Measurements from ENCODE around the gene KMT2A.

The KMT2A gene

GRCh38 chr11:118434123-118434552 lies 2.2 kb upstream of the KMT2A start:
- Histone ChIP-seq H3K4me1 (ENCODE audit: control insufficient read depth in 5 of 5, insufficient read depth in 5 of 5, low read length in 5 of 5) (peaks cover 0 to 46% (median 42%) of the 10 kb centered on the region in 5 donors), H3K9ac (ENCODE audit: low read length in 5 of 5) (peak overlapping the region in 3 of 5 donors; percentile 53 to 77 (median 64)), H3K36me3 (ENCODE audit: control insufficient read depth in 5 of 5, insufficient read depth in 5 of 5, low read length in 5 of 5) (no peaks in the 10 kb centered on the region), H3K27ac (ENCODE audit: low read depth, low read length) (no peak overlapping the region), H3K27me3 (ENCODE audit: control insufficient read depth in 5 of 5, insufficient read depth in 4 of 5, low read length in 5 of 5) (no peaks in the 10 kb centered on the region), H3K9me3 (ENCODE audit: control insufficient read depth in 5 of 5, low read length in 5 of 5) (no peaks in the 10 kb centered on the region), H3K4me3 (ENCODE audit: low read depth in 1 of 5, low read length in 5 of 5) (peak overlapping the region; percentile 70 to 95 (median 76))

- Histone ChIP-seq H3K36me3 (ENCODE audit: control insufficient read depth in 5 of 5, insufficient read depth in 5 of 5, low read length in 5 of 5) (no peaks in the 10 kb centered on the region), H3K4me3 (ENCODE audit: low read depth in 1 of 5, low read length in 5 of 5) (peak overlapping the region; percentile 70 to 95 (median 76)), H3K9ac (ENCODE audit: low read length in 5 of 5) (peak overlapping the region; percentile 35 to 77 (median 63)), H3K27me3 (ENCODE audit: control insufficient read depth in 5 of 5, insufficient read depth in 4 of 5, low read length in 5 of 5) (no peaks in the 10 kb centered on the region), H3K4me1 (ENCODE audit: control insufficient read depth in 5 of 5, insufficient read depth in 5 of 5, low read length in 5 of 5) (peaks cover 0 to 51% (median 46%) of the 10 kb centered on the region in 5 donors), H3K27ac (ENCODE audit: low read depth, low read length) (peak overlapping the region; percentile 74), H3K9me3 (ENCODE audit: control insufficient read depth in 5 of 5, low read length in 5 of 5) (no peaks in the 10 kb centered on the region)
Measured at GRCh38 chr11:118434553-118435289, 1.6 kb upstream of the KMT2A start.

GRCh38 chr11:118435290-118435892 lies 901 bp upstream of the KMT2A start:
- Histone ChIP-seq H3K36me3 (ENCODE audit: control insufficient read depth in 5 of 5, insufficient read depth in 5 of 5, low read length in 5 of 5) (no peaks in the 10 kb centered on the region), H3K9me3 (ENCODE audit: control insufficient read depth in 5 of 5, low read length in 5 of 5) (no peaks in the 10 kb centered on the region), H3K27me3 (ENCODE audit: control insufficient read depth in 5 of 5, insufficient read depth in 4 of 5, low read length in 5 of 5) (no peaks in the 10 kb centered on the region), H3K4me3 (ENCODE audit: low read depth in 1 of 5, low read length in 5 of 5) (peak overlapping the region; percentile 70 to 95 (median 76)), H3K9ac (ENCODE audit: low read length in 5 of 5) (peak overlapping the region; percentile 35 to 77 (median 63)), H3K27ac (ENCODE audit: low read depth, low read length) (peak overlapping the region; percentile 74), H3K4me1 (ENCODE audit: control insufficient read depth in 5 of 5, insufficient read depth in 5 of 5, low read length in 5 of 5) (peaks cover 0 to 56% (median 46%) of the 10 kb centered on the region in 5 donors)

GRCh38 chr11:118436639-118437207 lies 431 bp downstream of the KMT2A start:
- Histone ChIP-seq H3K9ac (ENCODE audit: low read length in 5 of 5) (peak overlapping the region in 4 of 5 donors; percentile 62 to 88 (median 86)), H3K36me3 (ENCODE audit: control insufficient read depth in 5 of 5, insufficient read depth in 5 of 5, low read length in 5 of 5) (peaks cover 0 to 2% (median 0%) of the 10 kb centered on the region in 5 donors), H3K27me3 (ENCODE audit: control insufficient read depth in 5 of 5, insufficient read depth in 4 of 5, low read length in 5 of 5) (no peaks in the 10 kb centered on the region), H3K9me3 (ENCODE audit: control insufficient read depth in 5 of 5, low read length in 5 of 5) (no peaks in the 10 kb centered on the region), H3K4me1 (ENCODE audit: control insufficient read depth in 5 of 5, insufficient read depth in 5 of 5, low read length in 5 of 5) (peaks cover 0 to 58% (median 47%) of the 10 kb centered on the region in 5 donors), H3K4me3 (ENCODE audit: low read depth in 1 of 5, low read length in 5 of 5) (peak overlapping the region; percentile 70 to 86 (median 76)), H3K27ac (ENCODE audit: low read depth, low read length) (peak overlapping the region; percentile 81)

- H3K27me3 ChIP-seq (ENCODE audit: control insufficient read depth in 5 of 5, insufficient read depth in 4 of 5, low read length in 5 of 5): no peaks in the 10 kb centered on the region
- H3K4me3 ChIP-seq (ENCODE audit: low read depth in 1 of 5, low read length in 5 of 5): peak overlapping the region; percentile 70 to 86 (median 76)
- H3K4me1 ChIP-seq (ENCODE audit: control insufficient read depth in 5 of 5, insufficient read depth in 5 of 5, low read length in 5 of 5): peaks cover 0 to 60% (median 52%) of the 10 kb centered on the region in 5 donors
- H3K9ac ChIP-seq (ENCODE audit: low read length in 5 of 5): peak overlapping the region; percentile 56 to 88 (median 85)
- peaks cover 0 to 3% (median 0%) of the 10 kb centered on the region in 5 donors for H3K36me3 ChIP-seq (ENCODE audit: control insufficient read depth in 5 of 5, insufficient read depth in 5 of 5, low read length in 5 of 5)
- H3K27ac ChIP-seq (ENCODE audit: low read depth, low read length): peak overlapping the region; percentile 81
- H3K9me3 ChIP-seq (ENCODE audit: control insufficient read depth in 5 of 5, low read length in 5 of 5): no peaks in the 10 kb centered on the region
Measured at GRCh38 chr11:118437208-118438125, 1.2 kb downstream of the KMT2A start.

GRCh38 chr11:118438314-118438931 lies 2.1 kb downstream of the KMT2A start:
- Histone ChIP-seq H3K4me1 (ENCODE audit: control insufficient read depth in 5 of 5, insufficient read depth in 5 of 5, low read length in 5 of 5) (peaks cover 0 to 63% (median 53%) of the 10 kb centered on the region in 5 donors), H3K27me3 (ENCODE audit: control insufficient read depth in 5 of 5, insufficient read depth in 4 of 5, low read length in 5 of 5) (no peaks in the 10 kb centered on the region), H3K27ac (ENCODE audit: low read depth, low read length) (peak overlapping the region; percentile 81), H3K9ac (ENCODE audit: low read length in 5 of 5) (peak overlapping the region; percentile 56 to 88 (median 62)), H3K4me3 (ENCODE audit: low read depth in 1 of 5, low read length in 5 of 5) (peak overlapping the region; percentile 70 to 86 (median 76)), H3K9me3 (ENCODE audit: control insufficient read depth in 5 of 5, low read length in 5 of 5) (no peaks in the 10 kb centered on the region), H3K36me3 (ENCODE audit: control insufficient read depth in 5 of 5, insufficient read depth in 5 of 5, low read length in 5 of 5) (peaks cover 0 to 3% (median 0%) of the 10 kb centered on the region in 5 donors)

GRCh38 chr11:118439646-118440045 lies 3.4 kb downstream of the KMT2A start:
- Histone ChIP-seq H3K36me3 (ENCODE audit: control insufficient read depth in 5 of 5, insufficient read depth in 5 of 5, low read length in 5 of 5) (peaks cover 0 to 3% (median 0%) of the 10 kb centered on the region in 5 donors), H3K9ac (ENCODE audit: low read length in 5 of 5) (no peak overlapping the region), H3K9me3 (ENCODE audit: control insufficient read depth in 5 of 5, low read length in 5 of 5) (no peaks in the 10 kb centered on the region), H3K4me3 (ENCODE audit: low read depth in 1 of 5, low read length in 5 of 5) (no peak overlapping the region), H3K27ac (ENCODE audit: low read depth, low read length) (no peak overlapping the region), H3K4me1 (ENCODE audit: control insufficient read depth in 5 of 5, insufficient read depth in 5 of 5, low read length in 5 of 5) (peaks cover 0 to 55% (median 44%) of the 10 kb centered on the region in 5 donors), H3K27me3 (ENCODE audit: control insufficient read depth in 5 of 5, insufficient read depth in 4 of 5, low read length in 5 of 5) (no peaks in the 10 kb centered on the region)

GRCh38 chr11:118441770-118442275 lies 5.5 kb downstream of the KMT2A start:
- Histone ChIP-seq H3K27me3 (ENCODE audit: control insufficient read depth in 5 of 5, insufficient read depth in 4 of 5, low read length in 5 of 5) (no peaks in the 10 kb centered on the region), H3K9me3 (ENCODE audit: control insufficient read depth in 5 of 5, low read length in 5 of 5) (no peaks in the 10 kb centered on the region), H3K4me3 (ENCODE audit: low read depth in 1 of 5, low read length in 5 of 5) (no peak overlapping the region), H3K4me1 (ENCODE audit: control insufficient read depth in 5 of 5, insufficient read depth in 5 of 5, low read length in 5 of 5) (peaks cover 0 to 44% (median 31%) of the 10 kb centered on the region in 5 donors), H3K36me3 (ENCODE audit: control insufficient read depth in 5 of 5, insufficient read depth in 5 of 5, low read length in 5 of 5) (peaks cover 0 to 3% (median 0%) of the 10 kb centered on the region in 5 donors), H3K27ac (ENCODE audit: low read depth, low read length) (no peak overlapping the region), H3K9ac (ENCODE audit: low read length in 5 of 5) (peak overlapping the region in 1 of 5 donors; percentile 25)

GRCh38 chr11:118442301-118442700 lies 6.0 kb downstream of the KMT2A start:
- Histone ChIP-seq H3K9ac (ENCODE audit: low read length in 5 of 5) (peak overlapping the region in 1 of 5 donors; percentile 25), H3K27ac (ENCODE audit: low read depth, low read length) (no peak overlapping the region), H3K27me3 (ENCODE audit: control insufficient read depth in 5 of 5, insufficient read depth in 4 of 5, low read length in 5 of 5) (no peaks in the 10 kb centered on the region), H3K4me1 (ENCODE audit: control insufficient read depth in 5 of 5, insufficient read depth in 5 of 5, low read length in 5 of 5) (peaks cover 0 to 42% (median 26%) of the 10 kb centered on the region in 5 donors), H3K4me3 (ENCODE audit: low read depth in 1 of 5, low read length in 5 of 5) (no peak overlapping the region), H3K9me3 (ENCODE audit: control insufficient read depth in 5 of 5, low read length in 5 of 5) (no peaks in the 10 kb centered on the region), H3K36me3 (ENCODE audit: control insufficient read depth in 5 of 5, insufficient read depth in 5 of 5, low read length in 5 of 5) (peaks cover 0 to 3% (median 0%) of the 10 kb centered on the region in 5 donors)

Measured in subcutaneous abdominal adipose tissue (tissue), 5 donors.